Osteoblast (primary cell): ENCODE data around the gene VSIG10. TPM values are rescaled to one million over a fixed set of nuclear protein-coding genes. Genes with fewer than 3 reads are reported as not detected.
A peak's percentile ranks its signal among the peaks of the same experiment; 100 is the strongest.

Experiments used
- DNase-seq: peaks from one replicate; pipeline ENCODE4 v3.0.0; 2011; ENCODE audit warnings: low spot score, mixed read lengths; ENCODE audit not compliant: insufficient read length; ENCODE audit errors: missing footprints
- H2AFZ ChIP-seq: 2 replicates; pipeline ENCODE4 v1.6.0; 2011; ENCODE audit warnings: mild to moderate bottlenecking, low read length
- H3K27ac ChIP-seq: 2 replicates; pipeline ENCODE4 v1.5.1; 2011; ENCODE audit warnings: mild to moderate bottlenecking, low read depth, low read length, moderate library complexity
- H3K27me3 ChIP-seq: 2 replicates; pipeline ENCODE4 v1.6.0; 2012; ENCODE audit warnings: mild to moderate bottlenecking, control low read depth, inconsistent platforms, low read length, moderate library complexity; ENCODE audit not compliant: insufficient read depth
- H3K36me3 ChIP-seq: 2 replicates; pipeline ENCODE4 v1.5.1; 2011; ENCODE audit warnings: mild to moderate bottlenecking, low read length, control low read depth, moderate library complexity; ENCODE audit not compliant: insufficient read depth
- H3K4me1 ChIP-seq: 2 replicates; pipeline ENCODE4 v1.5.1; 2011; ENCODE audit warnings: mild to moderate bottlenecking, low read length, control low read depth, moderate library complexity; ENCODE audit not compliant: insufficient read depth
- H3K4me2 ChIP-seq: 2 replicates; pipeline ENCODE4 v1.6.0; 2011; ENCODE audit warnings: mild to moderate bottlenecking, low read length; ENCODE audit not compliant: insufficient read depth
- H3K4me3 ChIP-seq: fragments of 200-600 bp; sonication (generic); 3 replicates; pipeline ENCODE4 v1.5.1; 2012; ENCODE audit warnings: mild to moderate bottlenecking, low read length, inconsistent platforms; ENCODE audit not compliant: insufficient read depth
- H3K79me2 ChIP-seq: 2 replicates; pipeline ENCODE4 v1.6.0; 2012; ENCODE audit warnings: mild to moderate bottlenecking, low read length, control low read depth, inconsistent platforms; ENCODE audit not compliant: insufficient read depth
- H3K9me3 ChIP-seq: 2 replicates; pipeline ENCODE4 v1.5.1; 2011; ENCODE audit warnings: low read depth, low read length, control low read depth
- H4K20me1 ChIP-seq: 2 replicates; pipeline ENCODE4 v1.6.0; 2012; ENCODE audit warnings: mild to moderate bottlenecking, low read length, control low read depth; ENCODE audit not compliant: insufficient read depth
- CTCF ChIP-seq: IDR thresholded peaks from 2 replicates; pipeline ENCODE4 v1.5.1; 2011; ENCODE audit warnings: mild to moderate bottlenecking, low read depth, low read length, moderate library complexity; ENCODE audit errors: extremely low read depth
- total RNA-seq: library from RNA; depleted of rRNA; stranded (reverse); fragments of >200 nt; gene quantifications from 2 replicates; pipeline ENCODE4 v1.2.3, GENCODE V29; 2012

The VSIG10 gene
- total RNA-seq, 1 donor: 30.4 TPM

GRCh38 chr12:118063576-118064391 is 40.0 kb downstream of the VSIG10 start:
- Histone ChIP-seq H4K20me1 (no peaks in the 10 kb centered on the region), H3K27ac (no peak overlapping the region), H2AFZ (no peak overlapping the region), H3K27me3 (no peaks in the 10 kb centered on the region), H3K4me3 (no peak overlapping the region), H3K79me2 (peaks cover 26% of the 10 kb centered on the region), H3K4me1 (peaks cover 28% of the 10 kb centered on the region), H3K4me2 (no peak overlapping the region), H3K9me3 (no peaks in the 10 kb centered on the region), H3K36me3 (no peaks in the 10 kb centered on the region)
- no peak for TF ChIP-seq CTCF
- DNase-seq: peak; percentile 88

- peaks cover 42% of the 10 kb centered on the region for H3K79me2 ChIP-seq
- DNase-seq: peak; percentile 93
- TF ChIP-seq CTCF: no peak
Measured at GRCh38 chr12:118061873-118062843, 41.7 kb downstream of the VSIG10 start.

GRCh38 chr12:118061011-118061872 is 42.6 kb downstream of the VSIG10 start, which contains the start of gene WSB2:
TSS of gene WSB2 (minus strand) at chr12:118061179. CDS start at chr12:118061048, 131 bp downstream.
- Histone ChIP-seq H3K36me3 (peaks cover 4% of the 10 kb centered on the region), H2AFZ (peak within 1 kb of the TSS; percentile 52), H3K9me3 (no peaks in the 10 kb centered on the region), H3K27ac (peak within 1 kb of the TSS; percentile 84), H3K4me3 (peak within 1 kb of the TSS; percentile 87), H4K20me1 (no peaks in the 10 kb centered on the region), H3K4me1 (peaks cover 30% of the 10 kb centered on the region), H3K27me3 (no peaks in the 10 kb centered on the region), H3K79me2 (peaks cover 50% of the 10 kb centered on the region), H3K4me2 (peak within 1 kb of the TSS; percentile 94)
- TF ChIP-seq CTCF: no peak
- DNase-seq: peak; percentile 95

More at GRCh38 chr12:118061873-118062843, 41.7 kb downstream of the VSIG10 start:
- Histone ChIP-seq H3K4me3 (peak overlapping the region; percentile 87), H3K4me2 (peak overlapping the region; percentile 94), H3K27ac (peak overlapping the region; percentile 81), H4K20me1 (no peaks in the 10 kb centered on the region), H3K36me3 (peaks cover 4% of the 10 kb centered on the region), H2AFZ (peak overlapping the region; percentile 52), H3K9me3 (no peaks in the 10 kb centered on the region), H3K4me1 (peaks cover 29% of the 10 kb centered on the region), H3K27me3 (no peaks in the 10 kb centered on the region)
